Liver (tissue), 9 donors: Measurements from ENCODE around the gene WDR37. TPM values are rescaled to one million over a fixed set of nuclear protein-coding genes. Genes with fewer than 3 reads are reported as not detected.
"Not testable (repeated sequence)": the region's sequence is repeated elsewhere in the genome, so short reads cannot be mapped to it uniquely, and the experiment has no call there.

Experiments used
- DNase-seq: peaks from one replicate; pipeline ENCODE4 v3.0.0-alpha.2; 2017; ENCODE audit warnings: low spot score
- H3K27ac ChIP-seq, 2 donors: one replicate each; pipeline ENCODE4 v1.7.0; 2013; ENCODE audit warnings: inconsistent platforms in 2 of 2, low read length in 2 of 2, control low read depth in 1 of 2, low read depth in 1 of 2, mild to moderate bottlenecking in 1 of 2
- H3K27me3 ChIP-seq, 4 donors: one replicate each; pipeline versions ENCODE4 v1.6.1 to v1.7.0; 2013; ENCODE audit warnings: low read length in 3 of 4, inconsistent platforms in 1 of 4, mild to moderate bottlenecking in 1 of 4, moderate library complexity in 1 of 4; ENCODE audit not compliant: control insufficient read depth in 4 of 4, insufficient read depth in 4 of 4
- H3K36me3 ChIP-seq, 4 donors: one replicate each; pipeline versions ENCODE4 v1.6.1 to v1.7.0; 2013; ENCODE audit warnings: low read length in 3 of 4, mild to moderate bottlenecking in 3 of 4, low read depth in 1 of 4, moderate library complexity in 1 of 4; ENCODE audit not compliant: control insufficient read depth in 4 of 4, insufficient read depth in 3 of 4
- H3K4me1 ChIP-seq, 4 donors: one replicate each; pipeline versions ENCODE4 v1.6.1 to v1.7.0; 2013; ENCODE audit warnings: low read length in 3 of 4, mild to moderate bottlenecking in 3 of 4, moderate library complexity in 1 of 4; ENCODE audit not compliant: control insufficient read depth in 4 of 4, insufficient read depth in 4 of 4
- H3K4me3 ChIP-seq, 3 donors: one replicate each; pipeline versions ENCODE4 v1.6.1 to v1.7.0; 2013; ENCODE audit warnings: low read length in 3 of 3, control low read depth in 1 of 3, low read depth in 1 of 3, mild to moderate bottlenecking in 1 of 3
- H3K9ac ChIP-seq, 2 donors: one replicate each; pipeline ENCODE4 v1.7.0; 2013; ENCODE audit warnings: low read length in 2 of 2, mild to moderate bottlenecking in 2 of 2, moderate library complexity in 2 of 2, control low read depth in 1 of 2, low read depth in 1 of 2
- H3K9me3 ChIP-seq, 4 donors: one replicate each; pipeline versions ENCODE4 v1.6.1 to v1.7.0; 2013; ENCODE audit warnings: low read length in 3 of 4; ENCODE audit not compliant: control insufficient read depth in 4 of 4
- CTCF ChIP-seq: fragments of 150-350 bp; IDR thresholded peaks from 2 replicates; pipeline ENCODE4 v1.5.1; 2017; ENCODE audit warnings: improper control_type of control experiment, low read depth, low read length; ENCODE audit not compliant: missing input control
- EGR1 ChIP-seq, 2 donors: IDR thresholded peaks; 2 replicates each; pipeline ENCODE4 v1.6.1; 2016 to 2018; ENCODE audit warnings: antibody characterized with exemption in 2 of 2, low read depth in 2 of 2
- FOXA1 ChIP-seq: IDR thresholded peaks from 2 replicates; pipeline ENCODE4 v1.6.1; 2016; ENCODE audit warnings: antibody characterized with exemption
- FOXA2 ChIP-seq: IDR thresholded peaks from 2 replicates; pipeline ENCODE4 v1.6.1; 2016; ENCODE audit warnings: antibody characterized with exemption
- HNF4A ChIP-seq, 2 donors: conservative IDR thresholded peaks; 2 replicates each; pipeline ENCODE4 v1.6.1; 2016; ENCODE audit warnings: antibody characterized with exemption in 2 of 2, mild to moderate bottlenecking in 2 of 2
- JUND ChIP-seq, 2 donors: IDR thresholded peaks; 2 replicates each; pipeline ENCODE4 v1.6.1; 2016; ENCODE audit warnings: antibody characterized with exemption in 2 of 2
- NR2F2 ChIP-seq: IDR thresholded peaks from 2 replicates; pipeline ENCODE4 v1.6.1; 2016; ENCODE audit warnings: antibody characterized with exemption
- RAD21 ChIP-seq, 2 donors: IDR thresholded peaks; 2 replicates each; pipeline ENCODE4 v1.6.1; 2016; ENCODE audit warnings: antibody characterized with exemption in 2 of 2, mild to moderate bottlenecking in 2 of 2
- REST ChIP-seq: IDR thresholded peaks from 2 replicates; pipeline ENCODE4 v1.6.1; 2016; ENCODE audit warnings: antibody characterized with exemption, mild to moderate bottlenecking
- RXRA ChIP-seq, 2 donors: IDR thresholded peaks; 2 replicates each; pipeline ENCODE4 v1.6.1; 2017 to 2018; ENCODE audit warnings: antibody characterized with exemption in 2 of 2, mild to moderate bottlenecking in 1 of 2
- SP1 ChIP-seq: IDR thresholded peaks from 2 replicates; pipeline ENCODE4 v1.6.1; 2018; ENCODE audit warnings: antibody characterized with exemption, mild to moderate bottlenecking
- TAF1 ChIP-seq: conservative IDR thresholded peaks from 2 replicates; pipeline ENCODE4 v1.6.1; 2016; ENCODE audit warnings: antibody characterized with exemption, mild to moderate bottlenecking
- YY1 ChIP-seq: IDR thresholded peaks from 2 replicates; pipeline ENCODE4 v1.6.1; 2016; ENCODE audit warnings: antibody characterized with exemption, mild to moderate bottlenecking
- WGBS: extraction: QIAGEN DNeasy Blood & Tissue Kit; methylation state at CpG from one replicate; pipeline ENCODE4 v1.1.7; 2013; 5-methylcytosine and 5-hydroxymethylcytosine counted together
- polyA plus RNA-seq, 2 donors: library from polyadenylated mRNA; stranded (reverse) in 1 of 2; unstranded in 1 of 2; fragments of 200-250 nt in 1 of 2; fragments of >200 nt in 1 of 2; fragmentation: Nextera tagmentation in 1 of 2; extraction: Ambion mirVana in 1 of 2; gene quantifications; one replicate each; pipeline versions ENCODE4 v1.2.1 to v1.2.3, GENCODE V29; 2013 to 2015
- total RNA-seq, 2 donors: library from RNA; depleted of rRNA; stranded (reverse); fragments of >200 nt; gene quantifications; one replicate each; pipeline ENCODE4 v1.2.3, GENCODE V29; 2014
- donor health status: healthy.
- donor health status: healthy.
- donor health status: healthy.
- donor health status: healthy.
- donor health status: healthy.

Gene WDR37
- total and polyA plus RNA-seq, 4 donors: 3.6 to 12.1 (median 5.6) TPM

GRCh38 chr10:1064964-1065247, 8.7 kb downstream of the WDR37 start:
- H3K27ac ChIP-seq: no peak overlapping the region
- WGBS: 81% methylated on average over 4 of the region's 4 CpGs

GRCh38 chr10:1066734-1067133, 10.5 kb downstream of the WDR37 start:
- not testable (repeated sequence) for DNase-seq, H3K4me3 ChIP-seq, H3K36me3 ChIP-seq, H3K27me3 ChIP-seq, H3K9ac ChIP-seq, H3K27ac ChIP-seq, H3K9me3 ChIP-seq
- H3K4me1 ChIP-seq: peaks cover 3 to 16% (median 5%) of the 10 kb centered on the region in 4 donors
- 93% methylated on average over 8 of the region's 8 CpGs for WGBS

More at GRCh38 chr10:1064964-1065247, 8.7 kb downstream of the WDR37 start:
- peaks cover 0 to 3% (median 0%) of the 10 kb centered on the region in 4 donors for H3K36me3 ChIP-seq
- H3K4me1 ChIP-seq: peaks cover 3 to 21% (median 7%) of the 10 kb centered on the region in 4 donors
- no peak overlapping the region for H3K4me3 ChIP-seq
- no peaks in the 10 kb centered on the region for H3K9me3 ChIP-seq
- H3K9ac ChIP-seq: no peak overlapping the region
- no peaks in the 10 kb centered on the region for H3K27me3 ChIP-seq
- TF ChIP-seq NR2F2: peak; percentile 3
- no peak for TF ChIP-seq EGR1 (IDR thresholded peaks at IDR 0.05; ENCODE audit: low read depth in 2 of 2)
- no peak for TF ChIP-seq TAF1
- no peak for TF ChIP-seq SP1
- no peak for TF ChIP-seq FOXA2
- no peak for TF ChIP-seq REST
- no peak for DNase-seq

GRCh38 chr10:1068380-1069361, 12.5 kb downstream of the WDR37 start:
- H3K36me3 ChIP-seq: peaks cover 0 to 10% (median 8%) of the 10 kb centered on the region in 4 donors
- H3K9me3 ChIP-seq: no peaks in the 10 kb centered on the region
- TF ChIP-seq HNF4A (conservative IDR thresholded peaks at IDR 0.05) (peak; percentile 26 to 34), FOXA1 (no peak), NR2F2 (no peak), YY1 (no peak), SP1 (no peak)
- no peak for DNase-seq
- peaks cover 3 to 13% (median 5%) of the 10 kb centered on the region in 4 donors for H3K4me1 ChIP-seq
- H3K27me3 ChIP-seq: no peaks in the 10 kb centered on the region
- no peak overlapping the region for H3K9ac ChIP-seq
- no peak overlapping the region for H3K27ac ChIP-seq
- WGBS: 84% methylated on average over 10 of the region's 10 CpGs
- no peak overlapping the region for H3K4me3 ChIP-seq

- H3K9me3 ChIP-seq: no peaks in the 10 kb centered on the region
- WGBS: 91% methylated on average over 7 of the region's 7 CpGs
- no peak for TF ChIP-seq YY1
- TF ChIP-seq SP1: no peak
- no peak for TF ChIP-seq JUND (IDR thresholded peaks at IDR 0.05)
- no peak for TF ChIP-seq TAF1
- no peak for TF ChIP-seq CTCF
- TF ChIP-seq REST: no peak
- TF ChIP-seq RXRA (IDR thresholded peaks at IDR 0.05): no peak
- TF ChIP-seq RAD21 (IDR thresholded peaks at IDR 0.05): no peak
Observed at GRCh38 chr10:1070919-1071318, 14.7 kb downstream of the WDR37 start.

More at GRCh38 chr10:1070919-1071318, 14.7 kb downstream of the WDR37 start:
- peaks cover 0 to 15% (median 12%) of the 10 kb centered on the region in 4 donors for H3K36me3 ChIP-seq
- no peak overlapping the region for H3K9ac ChIP-seq
- peaks cover 2 to 13% (median 5%) of the 10 kb centered on the region in 4 donors for H3K4me1 ChIP-seq
- DNase-seq: no peak
- no peak overlapping the region for H3K27ac ChIP-seq
- no peaks in the 10 kb centered on the region for H3K27me3 ChIP-seq
- no peak overlapping the region for H3K4me3 ChIP-seq
